CD1c-positive myeloid dendritic cell (primary cell): ENCODE data around the gene ENPEP.
"Not testable (repeated sequence)": the region's sequence is repeated elsewhere in the genome, so short reads cannot be mapped to it uniquely, and the experiment has no call there.

Experiments
- DNase-seq: peaks from one replicate; pipeline ENCODE4 v3.0.0-alpha.2; 2016; ENCODE audit errors: extremely low spot score

Gene ENPEP

GRCh38 chr4:110475881-110476818 lies at the start of gene ENPEP:
Gene ENPEP, plus strand, starts transcription at chr4:110476155. Its CDS starts 260 bp downstream, at chr4:110476415.
- DNase-seq: no peak

- DNase-seq: not testable (repeated sequence)
Measured at GRCh38 chr4:110431805-110432204, 44.1 kb upstream of the ENPEP start.

- DNase-seq: not testable (repeated sequence)
Measured at GRCh38 chr4:110437292-110437691, 38.7 kb upstream of the ENPEP start.

- not testable (repeated sequence) for DNase-seq
Measured at GRCh38 chr4:110439209-110439608, 36.7 kb upstream of the ENPEP start.

GRCh38 chr4:110442309-110442708 lies 33.6 kb upstream of the ENPEP start:
- no peak for DNase-seq

- DNase-seq: no peak
Measured at GRCh38 chr4:110442788-110443187, 33.2 kb upstream of the ENPEP start.

- DNase-seq: no peak
Measured at GRCh38 chr4:110449947-110450346, 26.0 kb upstream of the ENPEP start.

GRCh38 chr4:110452546-110452945 lies 23.4 kb upstream of the ENPEP start:
- no peak for DNase-seq

GRCh38 chr4:110454441-110454840 lies 21.5 kb upstream of the ENPEP start:
- DNase-seq: no peak

GRCh38 chr4:110458494-110459266 lies 17.3 kb upstream of the ENPEP start:
- DNase-seq: no peak

GRCh38 chr4:110460074-110460746 lies 15.7 kb upstream of the ENPEP start:
- no peak for DNase-seq

GRCh38 chr4:110467400-110467799 lies 8.6 kb upstream of the ENPEP start:
- no peak for DNase-seq

- no peak for DNase-seq
Measured at GRCh38 chr4:110472583-110473329, 3.2 kb upstream of the ENPEP start.

GRCh38 chr4:110474481-110474880 lies 1.5 kb upstream of the ENPEP start:
- no peak for DNase-seq

- DNase-seq: not testable (repeated sequence)
Measured at GRCh38 chr4:110475080-110475479, 875 bp upstream of the ENPEP start.

GRCh38 chr4:110477836-110478235 lies 1.9 kb downstream of the ENPEP start:
- no peak for DNase-seq

GRCh38 chr4:110480031-110480549 lies 4.1 kb downstream of the ENPEP start:
- no peak for DNase-seq

GRCh38 chr4:110480746-110481271 lies 4.9 kb downstream of the ENPEP start:
- no peak for DNase-seq

- no peak for DNase-seq
Measured at GRCh38 chr4:110483516-110483915, 7.6 kb downstream of the ENPEP start.

- DNase-seq: peak; percentile 86
Measured at GRCh38 chr4:110484029-110484428, 8.1 kb downstream of the ENPEP start.

- peak; percentile 85 for DNase-seq
Measured at GRCh38 chr4:110484767-110485166, 8.8 kb downstream of the ENPEP start.
